Stimulated activated CD8-positive, alpha-beta memory T cell treated with anti-CD3 and anti-CD28 coated beads, Interleukin-2, amount 100 ng/mL, for 48 hours (primary cell): ENCODE data around the gene WWOX.

Experiments
- DNase-seq, 2 donors: peaks; one replicate each; pipeline ENCODE4 v3.0.0-alpha.2; 2020; ENCODE audit warnings: low read depth in 2 of 2

Gene WWOX

GRCh38 chr16:78465730-78466129, 366.3 kb downstream of the WWOX start:
- no peak for DNase-seq

- DNase-seq = no peak
These were observed 370.3 kb downstream of the WWOX start for GRCh38 chr16:78469787-78470186.

- DNase-seq = no peak
These were observed 373.7 kb downstream of the WWOX start for GRCh38 chr16:78473031-78473699.

GRCh38 chr16:78474762-78475161, 375.3 kb downstream of the WWOX start:
- no peak for DNase-seq

GRCh38 chr16:78476615-78477014, 377.2 kb downstream of the WWOX start:
- no peak for DNase-seq

GRCh38 chr16:78478267-78478861, 378.9 kb downstream of the WWOX start:
- DNase-seq = peak in 1 of 2 donors; percentile 4

- DNase-seq = no peak
These were observed 380.3 kb downstream of the WWOX start for GRCh38 chr16:78479723-78480122.

- DNase-seq = no peak
These were observed 381.1 kb downstream of the WWOX start for GRCh38 chr16:78480588-78480987.

GRCh38 chr16:78483124-78483992, 383.9 kb downstream of the WWOX start:
- DNase-seq = no peak

GRCh38 chr16:78484509-78485058, 385.1 kb downstream of the WWOX start:
- DNase-seq = no peak

- no peak for DNase-seq
These were observed 385.9 kb downstream of the WWOX start for GRCh38 chr16:78485188-78485916.

GRCh38 chr16:78485917-78486257, 386.4 kb downstream of the WWOX start:
- DNase-seq = no peak

- no peak for DNase-seq
These were observed 388.0 kb downstream of the WWOX start for GRCh38 chr16:78487471-78487870.

- no peak for DNase-seq
These were observed 389.6 kb downstream of the WWOX start for GRCh38 chr16:78489072-78489471.

- DNase-seq = no peak
These were observed 390.2 kb downstream of the WWOX start for GRCh38 chr16:78489631-78490030.

- no peak for DNase-seq
These were observed 391.0 kb downstream of the WWOX start for GRCh38 chr16:78490431-78490830.

GRCh38 chr16:78490847-78491246, 391.4 kb downstream of the WWOX start:
- DNase-seq = no peak

- no peak for DNase-seq
These were observed 394.1 kb downstream of the WWOX start for GRCh38 chr16:78493573-78493972.

GRCh38 chr16:78494105-78494504, 394.7 kb downstream of the WWOX start:
- DNase-seq = no peak

GRCh38 chr16:78494674-78495073, 395.2 kb downstream of the WWOX start:
- DNase-seq = no peak

- DNase-seq = no peak
These were observed 396.7 kb downstream of the WWOX start for GRCh38 chr16:78496189-78496588.

- DNase-seq = no peak
These were observed 399.9 kb downstream of the WWOX start for GRCh38 chr16:78499399-78499798.
